GM12865 (cell line): ENCODE measurements around the gene POP4.

Experiments used
- DNase-seq: peaks from one replicate; pipeline ENCODE4 v3.0.0; 2010; ENCODE audit warnings: low read depth
- H3K4me3 ChIP-seq: 2 replicates; pipeline ENCODE4 v1.5.1; 2011; ENCODE audit warnings: mild to moderate bottlenecking, low read depth, low read length, control low read depth
- TF ChIP-seq, protein P1 (sequence below): IDR thresholded peaks from 2 replicates; pipeline ENCODE4 v1.5.1; 2011; ENCODE audit warnings: low read length, control low read depth, low read depth, inconsistent platforms; ENCODE audit not compliant: insufficient read depth; ENCODE audit errors: missing control alignments

Gene POP4

DNA sequence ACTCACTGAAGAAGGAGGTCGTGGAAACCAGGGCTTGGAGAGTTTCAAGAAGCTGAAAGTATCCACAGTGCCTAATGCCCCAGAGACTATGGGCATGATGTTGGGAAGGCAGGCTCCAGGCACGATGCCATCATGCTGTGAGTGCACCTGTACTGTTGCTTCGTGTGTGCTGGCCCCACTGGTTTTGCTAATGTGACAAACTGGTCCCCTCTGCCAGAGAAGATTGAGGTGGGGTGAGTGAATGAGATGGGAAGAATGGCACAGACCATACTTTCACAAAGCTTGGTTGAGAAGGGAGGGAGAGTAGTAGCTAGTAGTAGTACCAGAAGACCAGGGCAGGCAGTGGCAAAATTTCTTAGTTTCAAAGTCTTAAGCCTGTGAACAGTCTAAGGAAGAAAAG lies 19.0 kb upstream of the POP4 start:
- DNase-seq: no peak
- H3K4me3 ChIP-seq: no peak overlapping the region
- TF ChIP-seq, protein P1, sequence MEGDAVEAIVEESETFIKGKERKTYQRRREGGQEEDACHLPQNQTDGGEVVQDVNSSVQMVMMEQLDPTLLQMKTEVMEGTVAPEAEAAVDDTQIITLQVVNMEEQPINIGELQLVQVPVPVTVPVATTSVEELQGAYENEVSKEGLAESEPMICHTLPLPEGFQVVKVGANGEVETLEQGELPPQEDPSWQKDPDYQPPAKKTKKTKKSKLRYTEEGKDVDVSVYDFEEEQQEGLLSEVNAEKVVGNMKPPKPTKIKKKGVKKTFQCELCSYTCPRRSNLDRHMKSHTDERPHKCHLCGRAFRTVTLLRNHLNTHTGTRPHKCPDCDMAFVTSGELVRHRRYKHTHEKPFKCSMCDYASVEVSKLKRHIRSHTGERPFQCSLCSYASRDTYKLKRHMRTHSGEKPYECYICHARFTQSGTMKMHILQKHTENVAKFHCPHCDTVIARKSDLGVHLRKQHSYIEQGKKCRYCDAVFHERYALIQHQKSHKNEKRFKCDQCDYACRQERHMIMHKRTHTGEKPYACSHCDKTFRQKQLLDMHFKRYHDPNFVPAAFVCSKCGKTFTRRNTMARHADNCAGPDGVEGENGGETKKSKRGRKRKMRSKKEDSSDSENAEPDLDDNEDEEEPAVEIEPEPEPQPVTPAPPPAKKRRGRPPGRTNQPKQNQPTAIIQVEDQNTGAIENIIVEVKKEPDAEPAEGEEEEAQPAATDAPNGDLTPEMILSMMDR: no peak

DNA sequence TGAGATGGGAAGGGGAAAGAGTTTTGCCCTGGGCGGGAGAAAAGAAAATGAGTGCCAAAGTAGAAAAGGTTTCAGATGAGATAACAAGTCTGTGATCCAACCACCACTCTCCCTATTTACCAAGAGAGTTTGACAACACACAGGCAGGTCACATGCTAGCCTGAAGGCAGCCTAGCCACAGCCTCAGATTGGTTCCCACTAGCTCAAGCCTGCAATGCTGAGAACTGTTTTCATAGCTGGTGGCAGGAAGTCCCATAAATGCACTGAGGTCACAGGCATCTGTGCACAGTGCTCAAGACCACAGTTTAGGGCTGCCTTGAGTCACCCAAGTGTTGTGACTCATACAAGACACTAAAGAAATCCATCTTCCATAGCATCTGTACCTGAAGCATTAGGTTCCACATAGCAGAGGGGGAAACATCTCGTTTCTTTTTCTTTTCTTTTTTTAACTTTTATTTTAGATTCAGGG lies 18.5 kb upstream of the POP4 start:
- DNase-seq: peak; percentile 91
- TF ChIP-seq, protein P1: no peak
- no peak overlapping the region for H3K4me3 ChIP-seq

DNA sequence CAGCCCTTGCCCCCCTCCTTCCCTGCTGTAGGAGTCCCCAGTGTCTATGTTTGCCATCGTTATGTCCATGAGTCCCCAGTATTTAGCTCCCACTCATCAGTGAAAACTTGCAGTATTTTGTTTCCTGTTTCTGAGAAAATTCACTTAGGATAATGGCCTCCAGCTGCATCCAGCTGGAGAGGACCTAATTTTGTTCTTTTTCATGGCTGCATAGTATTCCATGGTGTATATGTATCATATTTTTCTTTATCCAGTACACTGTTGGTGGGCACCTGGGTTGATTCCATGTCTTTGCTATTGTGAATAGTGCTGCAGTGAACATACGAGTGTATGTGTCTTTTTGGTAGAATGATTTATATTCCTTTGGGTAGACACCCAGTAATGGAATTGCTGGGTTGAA lies 18.0 kb upstream of the POP4 start:
- DNase-seq: no peak
- no peak overlapping the region for H3K4me3 ChIP-seq
- TF ChIP-seq, protein P1: no peak

DNA sequence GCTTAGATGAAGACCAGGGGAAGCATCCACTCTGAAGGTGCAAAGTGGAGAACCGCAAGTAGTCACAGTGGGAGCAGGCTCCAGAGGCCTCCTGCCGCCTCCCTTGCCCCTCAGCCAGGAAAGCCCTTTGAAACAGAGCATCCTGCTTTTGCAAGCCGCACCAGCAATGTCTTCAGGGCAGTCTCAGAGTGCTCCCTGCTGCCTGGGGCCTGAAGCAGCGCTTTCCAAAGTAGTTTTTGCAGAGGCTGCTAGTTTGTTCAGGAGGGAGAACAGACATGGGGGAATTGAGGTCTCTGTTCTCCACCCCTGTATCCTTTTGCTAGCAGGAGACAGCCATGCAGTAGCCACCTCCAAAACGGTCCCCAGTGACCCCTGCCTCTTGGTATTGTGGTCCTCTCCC lies 15.8 kb upstream of the POP4 start:
- TF ChIP-seq, protein P1: no peak
- no peak for DNase-seq
- no peak overlapping the region for H3K4me3 ChIP-seq

DNA sequence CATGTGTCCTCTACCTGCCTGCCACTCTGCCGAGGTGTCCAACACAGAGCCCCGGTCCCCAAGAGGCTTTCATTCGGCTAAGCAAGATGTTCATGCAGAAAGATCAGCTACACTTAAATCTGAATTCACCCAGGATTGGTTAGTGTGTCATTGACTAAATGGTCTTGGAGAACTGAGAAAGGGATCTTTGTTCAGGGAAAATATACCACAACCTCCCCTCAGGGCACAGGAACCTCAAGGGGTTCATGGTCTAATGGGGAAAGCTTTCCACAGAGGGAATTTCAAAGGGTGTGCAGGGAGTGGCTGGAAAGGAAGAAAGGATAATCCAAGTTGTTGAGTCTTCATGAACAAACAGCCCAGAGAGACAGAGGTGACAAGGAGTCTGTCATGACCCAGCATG lies 14.4 kb upstream of the POP4 start:
- DNase-seq: no peak
- no peak overlapping the region for H3K4me3 ChIP-seq
- TF ChIP-seq, protein P1: no peak

DNA sequence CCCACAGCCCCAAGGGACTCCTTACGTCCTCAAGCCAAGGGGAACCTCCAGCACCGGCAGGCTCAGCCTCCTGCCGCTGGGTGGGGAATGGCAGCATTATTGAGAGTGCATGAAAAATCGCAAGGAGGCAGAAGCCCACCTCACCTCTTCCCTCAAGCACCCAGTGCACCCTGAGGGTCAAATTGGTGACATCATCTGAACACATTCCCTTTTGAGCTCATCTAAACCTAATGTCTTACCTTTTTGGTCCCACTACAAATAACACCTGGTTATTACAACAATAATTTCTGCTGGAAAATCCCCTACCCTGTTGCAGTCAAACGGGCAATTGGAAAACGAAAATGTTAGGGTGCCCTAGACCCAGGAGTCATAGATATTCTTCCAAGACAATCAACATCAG lies 12.2 kb upstream of the POP4 start:
- H3K4me3 ChIP-seq: no peak overlapping the region
- no peak for DNase-seq

More for the DNA sequence above, 12.2 kb upstream of the POP4 start:
- TF ChIP-seq, protein P1: no peak
